Transverse colon (tissue), 4 donors: ENCODE data around the gene MYD88. TPM values are rescaled to one million over a fixed set of nuclear protein-coding genes. Genes with fewer than 3 reads are reported as not detected.

ENCODE experiments used
- DNase-seq: peaks from one replicate; pipeline ENCODE4 v3.0.0-alpha.2; 2019
- H3K27ac ChIP-seq, 4 donors: fragments of 200-600 bp; sonication (generic); 2 replicates each; pipeline ENCODE4 v1.5.1; 2016 to 2018; ENCODE audit warnings: inconsistent platforms in 4 of 4
- H3K27me3 ChIP-seq: fragments of 200-600 bp; sonication (generic); 2 replicates; pipeline ENCODE4 v1.5.1; 2017; ENCODE audit warnings: inconsistent platforms
- H3K36me3 ChIP-seq, 4 donors: fragments of 200-600 bp; sonication (generic); 2 replicates each; pipeline ENCODE4 v1.5.1; 2017 to 2019; ENCODE audit warnings: inconsistent platforms in 4 of 4
- H3K4me1 ChIP-seq, 4 donors: fragments of 200-600 bp; sonication (generic); 2 replicates each; pipeline ENCODE4 v1.5.1; 2017 to 2020; ENCODE audit warnings: inconsistent platforms in 4 of 4
- H3K4me3 ChIP-seq, 4 donors: fragments of 200-600 bp; sonication (generic); 1 replicate in 1 of 4; 2 replicates in 3 of 4; pipeline versions ENCODE4 v1.5.1 to v1.6.1; 2017 to 2019; ENCODE audit warnings: inconsistent platforms in 4 of 4
- H3K9me3 ChIP-seq, 2 donors: fragments of 200-600 bp; sonication (generic); 2 replicates each; pipeline ENCODE4 v1.5.1; 2017 to 2019; ENCODE audit warnings: inconsistent platforms in 2 of 2
- EP300 ChIP-seq: sonication (generic); formaldehyde crosslinking; IDR thresholded peaks from one replicate; pipeline ENCODE4 v1.6.1; 2017; ENCODE audit warnings: antibody characterized with exemption, low read depth
- POLR2A ChIP-seq: fragments of 450-650 bp; IDR thresholded peaks from one replicate; pipeline ENCODE4 v1.6.1; 2016; ENCODE audit warnings: antibody characterized with exemption, mild to moderate bottlenecking, moderate library complexity
- POLR2AphosphoS5 ChIP-seq, 3 donors: sonication (generic); formaldehyde crosslinking; IDR thresholded peaks; one replicate each; pipeline ENCODE4 v1.6.1; 2016; ENCODE audit warnings: antibody characterized with exemption in 3 of 3
- WGBS, 2 donors: methylation state at CpG; one replicate each; pipeline ENCODE4 v1.1.5; 2018; ENCODE audit warnings: low coverage in 1 of 2; 5-methylcytosine and 5-hydroxymethylcytosine counted together
- in situ Hi-C, 4 donors: fragments of 200-750 bp; cut with MboI; loops; one replicate each; pipeline versions ENCODE4 v1.15.0 to v1.15.1; 2017; ENCODE audit warnings: low sequenced_read_pairs in 3 of 4, low pct_ligation_motif_present in 1 of 4, low pct_unique_long_range_greater_than_20kb in 1 of 4
- intact Hi-C: fragments of 100-400 bp; cut with DNase I; formaldehyde crosslinking; loops from one replicate; pipeline ENCODE4 v1.15.1; 2023; ENCODE audit warnings: low total_unique reads
- total RNA-seq, 4 donors: library from RNA; depleted of rRNA; stranded (reverse); fragments of >200 nt; gene quantifications; one replicate each; pipeline ENCODE4 v1.1.0, GENCODE V29; 2016
- TF ChIP-seq, protein P1 (sequence below), 5 experiments: fragments of 200-600 bp in 3 of 5; fragments of 450-650 bp in 2 of 5; sonication (generic) in 3 of 5; IDR thresholded peaks; 1 replicate in 2 of 5; 2 replicates in 3 of 5; pipeline ENCODE4 v1.5.1; 2016 to 2017; ENCODE audit warnings: antibody characterized with exemption in 5 of 5, inconsistent platforms in 3 of 5, mild to moderate bottlenecking in 2 of 5, moderate library complexity in 1 of 5

The MYD88 gene
- total RNA-seq, 4 donors from 2014 or later: 49.0 to 82.2 (median 76.5) TPM

DNA sequence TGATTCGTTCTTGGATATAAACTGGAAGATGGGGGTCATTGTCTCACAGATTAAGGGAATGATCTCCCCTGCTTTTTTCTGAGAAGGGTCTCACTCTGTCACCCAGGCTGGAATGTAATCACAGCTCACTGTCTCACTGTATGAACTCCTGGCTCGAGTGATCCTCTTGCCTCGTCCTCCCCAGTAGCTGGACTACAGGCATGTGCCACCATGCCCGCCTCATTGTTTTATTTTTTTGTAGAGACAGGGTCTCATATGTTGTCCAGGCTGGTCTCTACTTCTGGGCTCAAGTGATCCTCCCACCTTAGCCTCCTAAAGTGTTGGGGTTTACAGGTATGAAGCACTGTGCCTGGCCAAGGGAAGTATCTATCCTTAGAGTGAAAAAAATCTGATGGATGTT lies 32.3 kb downstream of the MYD88 start:
- Histone ChIP-seq H3K27ac (no peak overlapping the region), H3K36me3 (no peaks in the 10 kb centered on the region), H3K4me1 (peaks cover 8 to 47% (median 16%) of the 10 kb centered on the region in 4 donors), H3K4me3 (no peak overlapping the region), H3K27me3 (no peaks in the 10 kb centered on the region), H3K9me3 (no peaks in the 10 kb centered on the region)
- TF ChIP-seq POLR2AphosphoS5 (IDR thresholded peaks at IDR 0.05) (no peak), EP300 (no peak), POLR2A (no peak)
- TF ChIP-seq, protein P1, sequence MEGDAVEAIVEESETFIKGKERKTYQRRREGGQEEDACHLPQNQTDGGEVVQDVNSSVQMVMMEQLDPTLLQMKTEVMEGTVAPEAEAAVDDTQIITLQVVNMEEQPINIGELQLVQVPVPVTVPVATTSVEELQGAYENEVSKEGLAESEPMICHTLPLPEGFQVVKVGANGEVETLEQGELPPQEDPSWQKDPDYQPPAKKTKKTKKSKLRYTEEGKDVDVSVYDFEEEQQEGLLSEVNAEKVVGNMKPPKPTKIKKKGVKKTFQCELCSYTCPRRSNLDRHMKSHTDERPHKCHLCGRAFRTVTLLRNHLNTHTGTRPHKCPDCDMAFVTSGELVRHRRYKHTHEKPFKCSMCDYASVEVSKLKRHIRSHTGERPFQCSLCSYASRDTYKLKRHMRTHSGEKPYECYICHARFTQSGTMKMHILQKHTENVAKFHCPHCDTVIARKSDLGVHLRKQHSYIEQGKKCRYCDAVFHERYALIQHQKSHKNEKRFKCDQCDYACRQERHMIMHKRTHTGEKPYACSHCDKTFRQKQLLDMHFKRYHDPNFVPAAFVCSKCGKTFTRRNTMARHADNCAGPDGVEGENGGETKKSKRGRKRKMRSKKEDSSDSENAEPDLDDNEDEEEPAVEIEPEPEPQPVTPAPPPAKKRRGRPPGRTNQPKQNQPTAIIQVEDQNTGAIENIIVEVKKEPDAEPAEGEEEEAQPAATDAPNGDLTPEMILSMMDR (IDR thresholded peaks at IDR 0.05): no peak
- DNase-seq: no peak
- in situ Hi-C loops (no loop called here), intact Hi-C loops (no loop called here)
- WGBS, 2 donors: 78 to 94% methylated on average over 1 to 4 of the region's 4 CpGs

DNA sequence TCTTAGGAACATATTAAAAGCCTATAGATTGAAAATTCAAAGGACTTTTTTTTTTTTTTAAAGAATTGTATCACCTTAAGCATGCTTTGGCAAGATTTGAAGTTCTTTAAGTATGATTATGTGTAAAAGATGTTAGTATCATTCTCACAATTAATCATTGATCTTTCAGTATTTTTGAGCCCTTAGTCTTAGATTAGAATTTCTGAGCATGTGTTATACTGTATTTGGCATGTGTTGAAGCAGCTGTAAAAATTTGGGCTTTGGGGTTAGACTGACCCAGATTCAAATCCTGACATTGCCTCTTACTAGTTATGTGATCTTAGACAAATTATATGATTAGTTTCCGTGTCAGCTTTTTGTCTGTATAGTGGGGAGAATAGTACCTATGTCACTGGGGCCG lies 33.2 kb downstream of the MYD88 start:
- intact Hi-C loops (no loop called here), in situ Hi-C loops (no loop called here)
- DNase-seq: no peak
- Histone ChIP-seq H3K27me3 (no peaks in the 10 kb centered on the region), H3K9me3 (no peaks in the 10 kb centered on the region), H3K27ac (no peak overlapping the region), H3K36me3 (no peaks in the 10 kb centered on the region), H3K4me3 (no peak overlapping the region), H3K4me1 (peaks cover 8 to 40% (median 12%) of the 10 kb centered on the region in 4 donors)
- WGBS, 2 donors: 67 to 86% methylated on average over 1 to 2 of the region's 2 CpGs
- TF ChIP-seq POLR2A (no peak), POLR2AphosphoS5 (IDR thresholded peaks at IDR 0.05) (no peak), EP300 (no peak)
- TF ChIP-seq, protein P1 (IDR thresholded peaks at IDR 0.05): no peak

DNA sequence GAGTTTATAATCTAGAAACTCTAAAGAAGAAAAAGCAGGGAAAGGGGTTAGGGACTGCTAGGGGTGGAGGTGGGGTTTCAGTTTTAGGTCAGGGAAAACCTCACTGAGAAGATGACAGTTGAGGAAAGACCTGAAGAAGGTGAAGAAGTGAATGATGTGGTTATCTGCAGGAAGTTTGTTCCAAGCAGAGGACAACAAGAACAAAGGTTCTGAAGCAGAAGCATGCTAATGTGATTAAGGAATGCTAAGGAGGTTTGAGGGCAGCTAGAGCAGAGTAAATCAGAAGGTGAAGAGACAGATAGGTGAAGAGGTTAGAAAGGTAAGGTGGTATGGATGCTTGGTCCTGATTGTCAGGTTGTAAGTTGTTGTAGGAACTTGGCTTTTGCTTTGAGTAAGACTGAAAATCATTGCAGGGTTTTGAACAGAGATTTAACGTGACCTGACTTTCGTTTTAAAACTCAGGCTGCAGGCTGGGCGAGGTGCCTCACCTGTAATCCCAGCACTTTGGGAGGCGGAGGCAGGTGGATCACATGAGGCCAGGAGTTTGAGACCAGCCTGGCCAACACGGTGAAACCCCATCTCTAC lies 35.5 kb downstream of the MYD88 start:
- intact Hi-C loops: no loop called here
- peaks cover 0 to 18% (median 4%) of the 10 kb centered on the region in 4 donors for H3K4me1 ChIP-seq

DNA sequence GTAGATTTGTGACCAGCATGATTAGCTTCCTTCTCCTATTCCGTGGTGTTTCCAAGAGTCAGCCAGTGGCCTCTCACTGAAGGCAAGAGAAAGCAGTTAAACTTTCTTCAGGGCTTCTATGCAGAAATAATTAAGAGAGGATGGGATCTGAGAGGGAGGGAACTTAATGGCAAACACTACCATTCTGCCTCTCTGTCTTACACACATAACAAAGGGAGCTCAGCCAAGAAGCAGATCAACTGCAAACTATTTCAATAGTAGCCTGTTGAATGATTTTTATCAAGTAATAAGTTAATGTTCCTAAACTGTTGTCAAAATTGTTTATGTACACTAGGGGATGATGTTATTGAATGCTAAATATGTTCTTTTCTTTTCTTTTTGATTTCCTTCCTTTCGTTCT lies 38.7 kb downstream of the MYD88 start:
- Histone ChIP-seq H3K27ac (no peak overlapping the region), H3K4me1 (peaks cover 0 to 18% (median 6%) of the 10 kb centered on the region in 4 donors), H3K9me3 (no peaks in the 10 kb centered on the region), H3K4me3 (no peak overlapping the region), H3K27me3 (no peaks in the 10 kb centered on the region), H3K36me3 (no peaks in the 10 kb centered on the region)
- TF ChIP-seq POLR2A (no peak), POLR2AphosphoS5 (IDR thresholded peaks at IDR 0.05) (no peak), EP300 (no peak)
- TF ChIP-seq, protein P1 (IDR thresholded peaks at IDR 0.05): no peak
- in situ Hi-C loops (no loop called here), intact Hi-C loops (no loop called here)
- WGBS, 2 donors: 73 to 76% methylated on average over 2 of the region's 2 CpGs
- DNase-seq: no peak

More for the DNA sequence above, 35.5 kb downstream of the MYD88 start:
- no peaks in the 10 kb centered on the region for H3K9me3 ChIP-seq
- 50 to 66% methylated on average over 2 to 5 of the region's 5 CpGs for WGBS, 2 donors
- in situ Hi-C loops: no loop called here
- H3K36me3 ChIP-seq: no peaks in the 10 kb centered on the region
- no peak overlapping the region for H3K27ac ChIP-seq
- DNase-seq: no peak
- no peak overlapping the region for H3K4me3 ChIP-seq
- H3K27me3 ChIP-seq: no peaks in the 10 kb centered on the region
- no peak for TF ChIP-seq POLR2AphosphoS5 (IDR thresholded peaks at IDR 0.05)
- TF ChIP-seq, protein P1 (IDR thresholded peaks at IDR 0.05): no peak
- TF ChIP-seq POLR2A: no peak
- TF ChIP-seq EP300: no peak
